CD4-positive, alpha-beta memory T cell (primary cell): Measurements from ENCODE around the gene MAPKAP1. TPM values are rescaled to one million over a fixed set of nuclear protein-coding genes. Genes with fewer than 3 reads are reported as not detected.

Experiments
- CTCF ChIA-PET: fragments of 350-600 bp; sonication (Branson Sonifier 250); formaldehyde crosslinking; loops from one replicate; lab custom pipeline; 2021; ENCODE audit warnings: inconsistent platforms; ENCODE audit not compliant: partially characterized antibody; lab: Charles Lee
- POLR2A ChIA-PET: fragments of 350-600 bp; sonication (Branson Sonifier 250); formaldehyde crosslinking; loops from one replicate; lab custom pipeline; 2021; ENCODE audit not compliant: partially characterized antibody; lab: Charles Lee
- DNase-seq, 5 donors: peaks; one replicate each; pipeline versions ENCODE4 v3.0.0 to v3.0.0-alpha.2; 2020 to 2022; ENCODE audit warnings: mixed read lengths in 1 of 5
- H3K27ac ChIP-seq: one replicate; pipeline ENCODE4 v1.7.0; 2013; ENCODE audit warnings: low read depth, low read length
- H3K27me3 ChIP-seq: 2 replicates; pipeline ENCODE4 v1.7.0; 2013; ENCODE audit warnings: mild to moderate bottlenecking, low read length, moderate library complexity; ENCODE audit not compliant: insufficient read depth
- H3K36me3 ChIP-seq: 2 replicates; pipeline ENCODE4 v1.7.0; 2013; ENCODE audit warnings: mild to moderate bottlenecking, low read length, moderate library complexity; ENCODE audit not compliant: insufficient read depth
- H3K4me1 ChIP-seq: 2 replicates; pipeline ENCODE4 v1.7.0; 2013; ENCODE audit warnings: mild to moderate bottlenecking, low read length, moderate library complexity; ENCODE audit not compliant: insufficient read depth
- H3K4me3 ChIP-seq, 2 donors: one replicate each; pipeline ENCODE4 v1.7.0; 2013; ENCODE audit warnings: low read length in 2 of 2, mild to moderate bottlenecking in 1 of 2
- H3K9me3 ChIP-seq, 2 donors: one replicate each; pipeline ENCODE4 v1.7.0; 2013; ENCODE audit warnings: low read length in 2 of 2, control low read depth in 1 of 2; ENCODE audit not compliant: control insufficient read depth in 1 of 2
- H3K27ac Mint-ChIP-seq, 7 donors: one replicate each; pipeline ENCODE4 v1.8.0; 2020 to 2021; ENCODE audit warnings: mixed read lengths in 7 of 7, mild to moderate bottlenecking in 6 of 7, inconsistent platforms in 3 of 7, moderate library complexity in 3 of 7
- H3K27me3 Mint-ChIP-seq, 2 donors: one replicate each; pipeline ENCODE4 v1.8.0; 2020 to 2021; ENCODE audit warnings: mixed read lengths in 2 of 2
- H3K36me3 Mint-ChIP-seq, 2 donors: one replicate each; pipeline ENCODE4 v1.8.0; 2020 to 2021; ENCODE audit warnings: mixed read lengths in 2 of 2, inconsistent platforms in 1 of 2, mild to moderate bottlenecking in 1 of 2
- H3K4me1 Mint-ChIP-seq, 4 donors: one replicate each; pipeline ENCODE4 v1.8.0; 2020 to 2021; ENCODE audit warnings: mixed read lengths in 4 of 4, mild to moderate bottlenecking in 1 of 4
- H3K4me3 Mint-ChIP-seq, 8 donors: one replicate each; pipeline ENCODE4 v1.8.0; 2020 to 2021; ENCODE audit warnings: mixed read lengths in 8 of 8, mild to moderate bottlenecking in 7 of 8, moderate library complexity in 6 of 8, inconsistent platforms in 3 of 8
- H3K9me3 Mint-ChIP-seq, 8 donors: one replicate each; pipeline ENCODE4 v1.8.0; 2020 to 2021; ENCODE audit warnings: mixed read lengths in 8 of 8, mild to moderate bottlenecking in 5 of 8, inconsistent platforms in 3 of 8, moderate library complexity in 1 of 8
- intact Hi-C: fragments of 100-400 bp; cut with micrococcal nuclease; formaldehyde crosslinking; loops from one replicate; pipeline ENCODE4 v1.15.1; 2023
- polyA plus RNA-seq, 2 donors: library from polyadenylated mRNA; unstranded; fragments of 300-500 nt; fragmentation: Illumina TruSeq; gene quantifications; one replicate each; pipeline ENCODE4 v1.2.3, GENCODE V29; 2021
- total RNA-seq, 2 experiments: library from RNA; stranded (reverse); gene quantifications; one replicate each; pipeline ENCODE4 v1.2.3, GENCODE V29; 2021

The MAPKAP1 gene
- total and polyA plus RNA-seq, 4 experiments from 2014 or later = 51.6 to 59.1 (median 55.8) TPM

- Mint-ChIP-seq H3K27me3 (no peaks in the 10 kb centered on the region), H3K9me3 (no peaks in the 10 kb centered on the region), H3K36me3 (peaks cover 0 to 3% of the 10 kb centered on the region in 2 donors), H3K4me3 (no peak overlapping the region), H3K4me1 (peaks cover 52 to 73% (median 63%) of the 10 kb centered on the region in 4 donors), H3K27ac (peak overlapping the region in 1 of 7 donors; percentile 13)
- ChIA-PET POLR2A (no interaction called here), CTCF (interaction anchor here (1.4 kb wide), 1 partner anchor 29 kb away, joined by 3 read pairs; no protein-coding TSS in a partner anchor)
- Histone ChIP-seq H3K27ac (no peak overlapping the region), H3K36me3 (no peaks in the 10 kb centered on the region), H3K9me3 (no peaks in the 10 kb centered on the region), H3K4me1 (peaks cover 34% of the 10 kb centered on the region), H3K27me3 (no peaks in the 10 kb centered on the region), H3K4me3 (no peak overlapping the region)
- intact Hi-C loops = no loop called here
- no peak for DNase-seq
Observed at GRCh38 chr9:125635888-125636287, 71.1 kb downstream of the MAPKAP1 start.

- Histone ChIP-seq H3K27me3 (no peaks in the 10 kb centered on the region), H3K27ac (no peak overlapping the region), H3K9me3 (no peaks in the 10 kb centered on the region), H3K4me3 (no peak overlapping the region), H3K36me3 (no peaks in the 10 kb centered on the region), H3K4me1 (peaks cover 34% of the 10 kb centered on the region)
- H3K4me1 Mint-ChIP-seq = peaks cover 51 to 68% (median 60%) of the 10 kb centered on the region in 4 donors
- peak overlapping the region in 1 of 7 donors; percentile 9 for H3K27ac Mint-ChIP-seq
- H3K27me3 Mint-ChIP-seq = no peaks in the 10 kb centered on the region
- peaks cover 0 to 3% of the 10 kb centered on the region in 2 donors for H3K36me3 Mint-ChIP-seq
- CTCF ChIA-PET = no interaction called here
- DNase-seq = no peak
- H3K9me3 Mint-ChIP-seq = no peaks in the 10 kb centered on the region
- intact Hi-C loops = loop anchor here (5.0 kb wide), 1 partner anchor 227 kb away; no protein-coding TSS in a partner anchor
- H3K4me3 Mint-ChIP-seq = no peak overlapping the region
- POLR2A ChIA-PET = no interaction called here
Observed at GRCh38 chr9:125634040-125634717, 72.8 kb downstream of the MAPKAP1 start.

DNA sequence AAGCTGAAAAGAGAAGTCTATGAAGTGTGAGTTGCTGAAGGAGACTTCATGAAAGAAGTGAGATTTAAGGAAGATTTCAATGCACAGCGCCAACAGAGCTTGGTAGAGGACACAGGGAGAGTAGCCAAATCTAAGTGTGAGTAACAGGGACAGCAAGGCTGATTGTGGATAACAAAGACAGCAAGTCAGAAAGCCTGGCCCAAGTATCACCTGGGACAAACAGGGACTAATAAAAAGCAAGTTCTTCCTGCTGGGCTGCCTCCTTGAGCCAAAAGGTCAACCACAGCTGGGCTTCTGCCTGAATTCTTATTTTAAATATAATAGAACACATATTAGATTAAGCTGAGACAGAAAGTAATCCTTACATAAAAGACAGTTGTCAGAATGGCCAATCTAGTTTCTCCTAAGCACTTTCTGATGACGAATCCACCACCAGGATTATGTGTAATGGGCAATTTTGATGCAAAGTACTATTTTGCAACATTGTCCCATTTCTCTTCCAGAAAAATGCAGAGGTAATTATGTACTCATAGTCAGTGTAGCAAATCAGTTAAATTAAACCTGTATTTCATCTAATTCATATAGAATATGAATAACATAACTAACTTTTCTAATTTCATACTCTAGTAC is 73.8 kb downstream of the MAPKAP1 start:
- H3K9me3 ChIP-seq = no peaks in the 10 kb centered on the region
- POLR2A ChIA-PET = no interaction called here
- H3K4me1 ChIP-seq = peaks cover 34% of the 10 kb centered on the region
- Mint-ChIP-seq H3K27me3 (no peaks in the 10 kb centered on the region), H3K36me3 (peaks cover 0 to 3% of the 10 kb centered on the region in 2 donors), H3K4me1 (peaks cover 51 to 75% (median 62%) of the 10 kb centered on the region in 4 donors), H3K4me3 (no peak overlapping the region), H3K27ac (no peak overlapping the region), H3K9me3 (no peaks in the 10 kb centered on the region)
- CTCF ChIA-PET = no interaction called here
- H3K27ac ChIP-seq = no peak overlapping the region
- no peak for DNase-seq
- no peak overlapping the region for H3K4me3 ChIP-seq
- intact Hi-C loops = loop anchor here (5.0 kb wide), 1 partner anchor 226 kb away; no protein-coding TSS in a partner anchor
- H3K27me3 ChIP-seq = no peaks in the 10 kb centered on the region
- no peaks in the 10 kb centered on the region for H3K36me3 ChIP-seq

GRCh38 chr9:125632321-125633115 is 74.5 kb downstream of the MAPKAP1 start:
- peaks cover 0 to 3% of the 10 kb centered on the region in 2 donors for H3K36me3 Mint-ChIP-seq
- H3K36me3 ChIP-seq = no peaks in the 10 kb centered on the region
- ChIA-PET CTCF (no interaction called here), POLR2A (no interaction called here)
- no peaks in the 10 kb centered on the region for H3K9me3 ChIP-seq
- intact Hi-C loops = loop anchor here (5.0 kb wide), 1 partner anchor 225 kb away; no protein-coding TSS in a partner anchor
- H3K27ac ChIP-seq = no peak overlapping the region
- DNase-seq = no peak
- peak overlapping the region in 1 of 7 donors; percentile 33 for H3K27ac Mint-ChIP-seq
- no peak overlapping the region for H3K4me3 ChIP-seq
- no peaks in the 10 kb centered on the region for H3K27me3 Mint-ChIP-seq
- peak overlapping the region in 1 of 8 donors; percentile 13 for H3K4me3 Mint-ChIP-seq
- H3K9me3 Mint-ChIP-seq = no peaks in the 10 kb centered on the region
- no peaks in the 10 kb centered on the region for H3K27me3 ChIP-seq
- peaks cover 34% of the 10 kb centered on the region for H3K4me1 ChIP-seq
- H3K4me1 Mint-ChIP-seq = peaks cover 52 to 73% (median 59%) of the 10 kb centered on the region in 4 donors

DNA sequence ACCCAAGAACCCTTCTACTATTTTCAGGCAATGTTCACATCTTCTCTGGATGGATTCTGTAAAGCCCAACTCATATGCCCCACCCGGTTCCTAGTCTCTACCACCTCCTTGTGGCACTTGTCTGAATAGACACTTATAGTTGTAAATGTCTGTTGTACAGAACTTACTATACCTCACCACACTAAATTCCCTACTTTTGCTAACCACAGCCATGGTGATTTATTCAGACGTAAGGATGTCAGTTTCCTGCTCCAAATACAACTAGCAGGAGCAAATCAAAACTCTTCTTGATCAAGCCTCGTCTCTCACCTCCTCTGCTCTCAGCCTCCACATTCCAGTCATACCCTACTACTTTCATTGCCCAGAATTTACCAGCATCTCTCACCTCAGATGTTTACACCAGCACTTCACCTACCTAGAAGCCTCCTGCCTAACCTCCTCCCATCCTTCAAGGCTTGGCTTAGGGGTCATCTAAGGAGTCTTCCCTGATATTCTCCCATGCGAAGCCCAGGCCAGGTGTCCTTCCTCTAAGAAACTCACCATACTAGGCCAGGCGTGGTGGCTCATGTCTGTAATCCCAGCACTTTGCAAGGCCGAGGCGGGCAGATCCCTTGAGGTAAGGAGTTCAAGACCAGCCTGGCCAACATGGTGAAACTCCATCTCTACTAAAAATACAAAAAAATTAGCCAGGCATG is 75.5 kb downstream of the MAPKAP1 start:
- Histone ChIP-seq H3K27me3 (no peaks in the 10 kb centered on the region), H3K4me3 (no peak overlapping the region), H3K9me3 (no peaks in the 10 kb centered on the region), H3K27ac (no peak overlapping the region), H3K36me3 (no peaks in the 10 kb centered on the region), H3K4me1 (peaks cover 31% of the 10 kb centered on the region)
- no peaks in the 10 kb centered on the region for H3K27me3 Mint-ChIP-seq
- no peaks in the 10 kb centered on the region for H3K9me3 Mint-ChIP-seq
- H3K4me1 Mint-ChIP-seq = peaks cover 50 to 68% (median 57%) of the 10 kb centered on the region in 4 donors
- DNase-seq = peak; percentile 12 to 39 (median 16)
- H3K36me3 Mint-ChIP-seq = peaks cover 0 to 3% of the 10 kb centered on the region in 2 donors
- intact Hi-C loops = loop anchor here (5.0 kb wide), 1 partner anchor 224 kb away; no protein-coding TSS in a partner anchor
- ChIA-PET POLR2A (no interaction called here), CTCF (no interaction called here)
- peak overlapping the region in 5 of 7 donors; percentile 1 to 82 (median 39) for H3K27ac Mint-ChIP-seq
- H3K4me3 Mint-ChIP-seq = peak overlapping the region in 3 of 8 donors; percentile 2 to 20 (median 13)

GRCh38 chr9:125630436-125630835 is 76.6 kb downstream of the MAPKAP1 start:
- Histone ChIP-seq H3K4me3 (no peak overlapping the region), H3K36me3 (no peaks in the 10 kb centered on the region), H3K27ac (no peak overlapping the region), H3K27me3 (no peaks in the 10 kb centered on the region), H3K4me1 (peaks cover 29% of the 10 kb centered on the region), H3K9me3 (no peaks in the 10 kb centered on the region)
- POLR2A ChIA-PET = no interaction called here
- intact Hi-C loops = loop anchor here (5.0 kb wide), 1 partner anchor 223 kb away; no protein-coding TSS in a partner anchor
- H3K4me1 Mint-ChIP-seq = peaks cover 43 to 64% (median 49%) of the 10 kb centered on the region in 4 donors
- peaks cover 0 to 3% of the 10 kb centered on the region in 2 donors for H3K36me3 Mint-ChIP-seq
- DNase-seq = no peak
- no peaks in the 10 kb centered on the region for H3K9me3 Mint-ChIP-seq
- CTCF ChIA-PET = no interaction called here
- H3K27me3 Mint-ChIP-seq = no peaks in the 10 kb centered on the region
- no peak overlapping the region for H3K27ac Mint-ChIP-seq
- no peak overlapping the region for H3K4me3 Mint-ChIP-seq
